K562 (cell line): ENCODE data around the gene SLC44A1. TPM values are rescaled to one million over a fixed set of nuclear protein-coding genes. Genes with fewer than 3 reads are reported as not detected.

Experiments used
- ATAC-seq: fragments of 200-7000 bp; cut with Tn5 transposase; 3 replicates; pipeline ENCODE4 v1.9.1; 2020; ENCODE audit warnings: moderate library complexity
- BruUV-seq: library from RNA; stranded (reverse); fragments of 400-500 nt; replicated peaks from 2 replicates; lab custom pipeline; 2021; lab: Mats Ljungman, UMichigan
- CTCF ChIA-PET: fragments of 300-600 bp; formaldehyde crosslinking; extraction: SDS; loops from one replicate; lab custom pipeline; 2021; ENCODE audit warnings: low intra/inter-chr PET ratio; lab: Yijun Ruan, JAX
- POLR2A ChIA-PET: fragments of 300-600, 350-650 bp; sonication (Branson Sonifier 250); formaldehyde crosslinking; extraction: SDS; loops from one replicate; lab custom pipeline; 2021; ENCODE audit warnings: antibody characterized with exemption, inconsistent platforms; lab: Yijun Ruan, JAX
- DNase-seq, 4 experiments: peaks; one replicate each; pipeline versions ENCODE4 v3.0.0 to v3.0.0-alpha.2; 2011 to 2018; ENCODE audit warnings: low spot score in 3 of 4, mixed read lengths in 3 of 4; ENCODE audit errors: extremely low read depth in 1 of 4
- FAIRE-seq: peaks from 2 replicates; lab custom pipeline; 2011; peaks lifted over from hg19 to GRCh38; lab: Jason Lieb, UNC
- H2AFZ ChIP-seq: 2 replicates; pipeline ENCODE4 v1.6.0; 2011; ENCODE audit warnings: low read depth, low read length, control low read depth, inconsistent platforms
- H3K27ac ChIP-seq: fragments of 200-600 bp; 3 replicates; pipeline ENCODE4 v1.8.0; 2011; ENCODE audit warnings: low read depth, mild to moderate bottlenecking, control low read depth, inconsistent platforms, low read length, moderate library complexity, mixed read lengths; ENCODE audit errors: extremely low read depth
- H3K27me3 ChIP-seq, 2 experiments: fragments of 300-600 bp in 1 of 2; 2 replicates in 1 of 2; 3 replicates in 1 of 2; pipeline versions ENCODE4 v1.6.0 to v1.8.0; 2011; ENCODE audit warnings: inconsistent platforms in 2 of 2, low read length in 2 of 2, mild to moderate bottlenecking in 1 of 2, mixed read lengths in 1 of 2, moderate library complexity in 1 of 2; ENCODE audit not compliant: control insufficient read depth in 2 of 2, insufficient read depth in 2 of 2
- H3K36me3 ChIP-seq: fragments of 300-600 bp; 3 replicates; pipeline ENCODE4 v1.8.0; 2011; ENCODE audit warnings: mild to moderate bottlenecking, low read length, inconsistent platforms; ENCODE audit not compliant: control insufficient read depth, insufficient read depth
- H3K4me1 ChIP-seq, 2 experiments: fragments of 200-600 bp in 1 of 2; replicated peaks in 1 of 2; 2 replicates in 1 of 2; 3 replicates in 1 of 2; pipeline versions ENCODE4 v1.5.1 to v1.8.0; 2011; ENCODE audit warnings: inconsistent platforms in 2 of 2, low read length in 2 of 2, mild to moderate bottlenecking in 1 of 2, mixed read lengths in 1 of 2, moderate library complexity in 1 of 2; ENCODE audit not compliant: control insufficient read depth in 2 of 2, insufficient read depth in 2 of 2
- H3K4me2 ChIP-seq: 2 replicates; pipeline ENCODE4 v1.6.1; 2011; ENCODE audit warnings: low read length, control low read depth, inconsistent platforms, mixed read lengths; ENCODE audit not compliant: insufficient read depth
- H3K4me3 ChIP-seq: fragments of 200-600 bp; sonication (generic), shearing (Covaris generic); 2 replicates; pipeline ENCODE4 v1.5.1; 2016; ENCODE audit warnings: control low read depth, inconsistent platforms
- H3K79me2 ChIP-seq: fragments of 200-600 bp; 3 replicates; pipeline ENCODE4 v1.8.0; 2011; ENCODE audit warnings: low read length, inconsistent platforms; ENCODE audit not compliant: control insufficient read depth, insufficient read depth
- H3K9ac ChIP-seq, 2 experiments: 2 replicates each; pipeline versions ENCODE4 v1.6.0 to v1.6.1; 2011; ENCODE audit warnings: low read depth in 2 of 2, low read length in 2 of 2, control low read depth in 1 of 2, inconsistent platforms in 1 of 2, mild to moderate bottlenecking in 1 of 2, mixed read lengths in 1 of 2; ENCODE audit not compliant: insufficient read depth in 1 of 2
- H3K9me1 ChIP-seq: one replicate; pipeline ENCODE4 v1.6.0; 2011; ENCODE audit warnings: inconsistent platforms, mild to moderate bottlenecking, low read length, moderate library complexity; ENCODE audit not compliant: control insufficient read depth, insufficient read depth
- H3K9me3 ChIP-seq: replicated peaks from 2 replicates; pipeline ENCODE4 v1.5.1; 2011; ENCODE audit warnings: low read depth, low read length, inconsistent platforms; ENCODE audit not compliant: control insufficient read depth, insufficient read depth
- H4K20me1 ChIP-seq: replicated peaks from 2 replicates; pipeline ENCODE4 v1.6.1; 2011; ENCODE audit warnings: low read length, inconsistent platforms, mixed read lengths; ENCODE audit not compliant: control insufficient read depth, insufficient read depth
- CCNT2 ChIP-seq: IDR thresholded peaks from 2 replicates; pipeline ENCODE4 v1.6.1; 2011; ENCODE audit warnings: borderline replicate concordance, low read depth, mild to moderate bottlenecking, moderate library complexity, mixed read lengths, low read length; ENCODE audit not compliant: insufficient read length; ENCODE audit errors: extremely low read depth
- FOXP1 ChIP-seq: sonication (generic); formaldehyde crosslinking; IDR thresholded peaks from 2 replicates; pipeline ENCODE4 v1.8.0; 2022; ENCODE audit warnings: mild to moderate bottlenecking, missing genetic modification reagents
- KLF10 ChIP-seq: fragments of 250-450 bp; sonication (Bioruptor Pico); IDR thresholded peaks from 2 replicates; pipeline ENCODE4 v1.6.1; 2021; ENCODE audit warnings: matching md5 sums
- PHTF2 ChIP-seq: fragments of 250-450 bp; sonication (Bioruptor Pico); IDR thresholded peaks from 2 replicates; pipeline ENCODE4 v1.5.0; 2021; ENCODE audit warnings: mild to moderate bottlenecking
- TCF7 ChIP-seq: sonication (generic); IDR thresholded peaks from 2 replicates; pipeline ENCODE4 v1.6.1; 2016; ENCODE audit warnings: antibody characterized with exemption, borderline replicate concordance
- ZBTB17 ChIP-seq: fragments of 450-650 bp; formaldehyde crosslinking; IDR thresholded peaks from 2 replicates; pipeline ENCODE4 v1.4.0; 2020; ENCODE audit warnings: mild to moderate bottlenecking
- ZEB2 ChIP-seq: fragments of 450-650 bp; IDR thresholded peaks from 2 replicates; pipeline ENCODE4 v1.6.1; 2016
- ZNF354B ChIP-seq: fragments of 250-450 bp; sonication (Bioruptor Pico); IDR thresholded peaks from 2 replicates; pipeline ENCODE4 v1.4.0; 2020
- ZNF592 ChIP-seq: fragments of 450-650 bp; IDR thresholded peaks from 2 replicates; pipeline ENCODE4 v1.6.1; 2017; ENCODE audit warnings: antibody characterized with exemption, mild to moderate bottlenecking
- ZNF695 ChIP-seq: fragments of 450-650 bp; formaldehyde crosslinking; IDR thresholded peaks from 2 replicates; pipeline ENCODE4 v1.4.0; 2020; ENCODE audit warnings: mild to moderate bottlenecking, moderate library complexity
- ZNF780A ChIP-seq: fragments of 250-450 bp; sonication (Bioruptor Pico); IDR thresholded peaks from 2 replicates; pipeline ENCODE4 v1.5.0; 2021; ENCODE audit warnings: mild to moderate bottlenecking
- ZSCAN32 ChIP-seq: fragments of 450-650 bp; formaldehyde crosslinking; IDR thresholded peaks from 2 replicates; pipeline ENCODE4 v1.4.0; 2020; ENCODE audit warnings: mild to moderate bottlenecking, moderate library complexity
- WGBS: fragments of 100-300 bp; shearing (Covaris generic); methylation state at CpG from one replicate; pipeline ENCODE4 v1.1.6; 2016; ENCODE audit warnings: low coverage, mixed read lengths; ENCODE audit not compliant: insufficient coverage; ENCODE audit errors: missing lambda C conversion rate; 5-methylcytosine and 5-hydroxymethylcytosine counted together
- in situ Hi-C: fragments of 300-500 bp; cut with MboI; formaldehyde crosslinking; loops from 4 replicates; pipeline ENCODE4 v1.15.0; 2018; ENCODE audit warnings: inconsistent platforms, mixed read lengths
- intact Hi-C: fragments of 100-400 bp; cut with micrococcal nuclease; formaldehyde crosslinking; loops from 2 replicates; pipeline ENCODE4 v1.14.2; 2022
- polyA plus RNA-seq, 8 experiments: library from polyadenylated mRNA; depleted of rRNA in 4 of 8; stranded (reverse) in 5 of 8; unstranded in 3 of 8; fragments of >200 nt; fragmentation: Nextera tagmentation in 2 of 8; fragmentation: Illumina TruSeq in 1 of 8; extraction: Ambion mirVana in 2 of 8; extraction: Trizol in 1 of 8; gene quantifications; 2 replicates each; pipeline versions ENCODE4 v1.2.1 to v1.2.3, GENCODE V29; 2011 to 2014; ENCODE audit warnings: inconsistent platforms in 1 of 8, missing spikeins in 1 of 8
- total RNA-seq, 7 experiments: library from RNA; depleted of rRNA in 6 of 7; stranded (reverse); fragments of >200 nt in 6 of 7; fragmentation: Illumina TruSeq in 2 of 7; extraction: Trizol in 2 of 7; gene quantifications; 2 replicates each; pipeline versions ENCODE4 v1.2.1 to v1.2.3, GENCODE V29; 2011 to 2021; ENCODE audit warnings: low replicate concordance in 1 of 7

Gene SLC44A1
- total and polyA plus RNA-seq, 9 of the 15 experiments (the other 6 are each of a cell fraction or from before 2014, with no cell fraction given), result 0.11 to 0.59 (median 0.30) TPM

GRCh38 chr9:105444130-105444529 lies 199.7 kb downstream of the SLC44A1 start:
- ATAC-seq (no peak), FAIRE-seq (no peak), DNase-seq (no peak)
- peaks cover 9% of the 10 kb centered on the region; the same call in 2 of the 3 replicates for H3K79me2 ChIP-seq
- H3K9ac ChIP-seq, result no peak overlapping the region
- no peaks in the 10 kb centered on the region for H3K9me1 ChIP-seq
- H3K4me1 ChIP-seq, result peaks cover 4 to 9% of the 10 kb centered on the region in 2 experiments; a peak in 3 of 5 replicates
- no peaks in the 10 kb centered on the region for H4K20me1 ChIP-seq
- ChIA-PET CTCF (no interaction called here), POLR2A (interaction anchor here (0.7 kb wide), 1 partner anchor 614 kb away, joined by 3 read pairs; no protein-coding TSS in a partner anchor)
- no peaks in the 10 kb centered on the region for H3K27me3 ChIP-seq
- no peak overlapping the region for H3K4me2 ChIP-seq
- BruUV-seq, result no TSS peak
- 8% methylated on average over 4 of the region's 4 CpGs for WGBS
- intact Hi-C loops, result loop anchor here (10.0 kb wide), 1 partner anchor 59 kb away; no protein-coding TSS in a partner anchor
- H2AFZ ChIP-seq, result peak overlapping the region; percentile 49
- no peaks in the 10 kb centered on the region for H3K9me3 ChIP-seq
- H3K4me3 ChIP-seq, result no peak overlapping the region
- H3K36me3 ChIP-seq, result no peaks in the 10 kb centered on the region
- in situ Hi-C loops, result no loop called here
- H3K27ac ChIP-seq, result no peak overlapping the region
- TF ChIP-seq ZNF780A (no peak), PHTF2 (CRISPR knock-in tag) (no peak), ZNF354B (CRISPR knock-in tag) (no peak), ZBTB17 (CRISPR knock-in tag) (no peak), CCNT2 (no peak), ZNF592 (no peak), FOXP1 (CRISPR knock-in tag) (no peak), ZNF695 (CRISPR knock-in tag) (no peak), ZEB2 (no peak), KLF10 (CRISPR knock-in tag) (no peak), TCF7 (no peak), ZSCAN32 (CRISPR knock-in tag) (no peak)
